GM11168 (cell line): ENCODE data around the gene DNMT3L.

Experiments used
- in situ Hi-C: fragments of 300-500 bp; cut with MboI; formaldehyde crosslinking; loops from one replicate; pipeline ENCODE4 v1.12.0; 2022; ENCODE audit warnings: low sequenced_read_pairs; ENCODE audit not compliant: unreplicated experiment

Gene DNMT3L

DNA sequence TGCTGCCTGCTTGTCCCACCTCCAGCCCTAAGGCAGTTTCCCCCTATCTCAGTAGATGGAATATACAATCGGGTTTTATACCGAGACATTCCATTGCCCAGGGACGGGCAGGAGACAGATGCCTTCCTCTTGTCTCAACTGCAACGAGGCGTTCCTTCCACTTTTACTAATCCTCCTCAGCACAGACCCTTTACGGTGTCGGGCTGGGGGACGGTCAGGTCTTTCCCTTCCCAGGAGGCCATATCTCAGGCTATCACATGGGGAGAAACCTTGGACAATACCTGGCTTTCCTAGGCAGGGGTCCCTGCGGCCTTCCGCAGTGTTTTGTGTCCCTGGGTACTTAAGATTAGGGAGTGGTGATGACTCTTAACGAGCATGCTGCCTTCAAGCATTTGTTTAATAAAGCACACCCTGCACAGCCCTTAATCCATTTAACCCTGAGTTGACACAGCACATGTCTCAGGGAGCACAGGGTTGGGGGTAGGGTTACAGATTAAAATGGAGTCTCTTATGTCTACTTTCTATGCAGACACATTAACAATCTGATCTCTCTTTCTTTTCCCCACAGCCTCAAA, 21.6 kb upstream of the DNMT3L start:
- in situ Hi-C loops: loop anchor here (25.0 kb wide), 1 partner anchor 146 kb away; the partner anchor contains the start of gene GATD3

DNA sequence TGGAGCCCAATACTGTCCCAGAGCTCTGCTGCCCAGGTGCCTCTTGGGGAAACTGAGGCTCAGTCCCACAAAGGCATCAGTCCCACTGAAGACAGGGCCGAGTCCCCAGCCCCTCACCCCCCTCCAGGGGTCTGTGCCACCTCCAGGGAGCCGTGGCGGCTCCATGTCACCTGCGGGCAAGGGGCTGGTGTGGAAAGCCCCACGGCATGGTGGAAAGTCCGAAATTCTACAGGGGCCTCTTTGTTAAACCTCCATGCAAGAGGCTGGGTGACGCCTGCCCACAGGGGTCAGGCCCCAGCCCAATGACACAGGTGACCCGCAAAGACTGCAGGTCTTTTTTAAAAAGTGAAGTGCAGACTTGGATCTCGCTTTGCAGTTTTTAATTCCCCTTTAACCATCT, 20.7 kb upstream of the DNMT3L start:
- in situ Hi-C loops: loop anchor here (25.0 kb wide), 1 partner anchor 145 kb away; the partner anchor contains the start of gene GATD3

DNA sequence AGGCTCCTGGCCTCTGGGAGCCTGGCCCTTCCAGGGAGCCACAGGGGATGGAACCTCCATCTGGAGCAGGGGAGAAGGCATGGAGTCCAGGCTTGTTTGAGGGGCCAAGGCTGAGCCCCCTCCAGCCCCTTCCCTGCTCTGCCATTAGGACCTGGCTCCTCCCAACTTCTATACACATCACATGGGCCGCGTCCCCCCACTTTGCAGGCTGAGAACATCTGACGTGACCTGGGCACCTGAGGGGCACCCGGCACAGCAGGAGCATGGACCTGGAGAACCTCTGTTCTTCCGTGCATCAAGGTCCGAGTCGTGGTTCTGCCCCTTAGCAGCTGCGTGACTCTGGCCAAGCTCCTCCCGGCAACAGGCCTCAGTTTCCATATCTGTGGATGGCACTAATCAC, 20.1 kb upstream of the DNMT3L start:
- in situ Hi-C loops: loop anchor here (25.0 kb wide), 1 partner anchor 144 kb away; the partner anchor contains the start of gene GATD3

DNA sequence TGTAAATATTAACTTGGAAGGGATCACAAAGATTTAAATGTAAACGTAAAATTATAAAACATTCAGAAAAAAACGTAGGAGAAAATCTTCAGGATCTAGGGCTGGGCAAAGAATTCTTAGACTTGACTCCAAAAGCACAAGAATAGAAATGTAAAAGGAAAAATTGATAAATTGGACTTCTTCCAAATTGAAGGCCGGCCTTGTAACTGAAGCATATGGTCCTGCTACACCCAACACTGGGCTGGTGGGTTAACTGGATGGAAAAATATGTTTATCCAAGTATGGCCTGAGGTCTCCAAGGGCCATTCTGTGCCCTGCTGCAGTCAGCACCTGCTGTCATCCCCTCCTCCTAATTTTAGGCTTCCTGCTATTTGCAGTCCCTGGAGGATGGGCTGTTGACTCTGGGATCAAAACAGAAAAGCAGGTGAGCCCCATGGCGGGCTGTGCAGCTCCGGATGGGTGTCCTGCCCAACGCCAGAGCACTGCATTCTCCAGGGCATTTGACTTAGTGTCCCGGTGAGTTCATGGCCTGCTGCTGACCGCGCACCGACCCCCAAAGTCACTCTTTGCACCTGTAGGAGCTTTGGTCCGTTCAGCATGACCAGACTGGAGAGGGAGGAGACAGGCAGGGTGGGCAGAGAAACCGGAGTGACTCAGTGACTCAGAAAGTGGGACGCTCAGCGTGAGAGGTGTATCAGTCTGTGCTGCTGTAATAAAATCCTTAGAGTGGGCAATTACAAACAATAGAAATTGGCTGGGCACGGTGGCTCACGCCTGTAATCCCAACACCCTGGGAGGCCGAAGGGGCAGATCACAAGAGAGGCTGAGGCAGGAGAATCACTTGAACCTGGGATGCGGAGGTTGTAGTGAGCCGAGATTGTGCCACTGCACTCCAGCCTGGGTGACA, 17.9 kb upstream of the DNMT3L start:
- in situ Hi-C loops: loop anchor here (25.0 kb wide), 1 partner anchor 142 kb away; the partner anchor contains the start of gene GATD3

DNA sequence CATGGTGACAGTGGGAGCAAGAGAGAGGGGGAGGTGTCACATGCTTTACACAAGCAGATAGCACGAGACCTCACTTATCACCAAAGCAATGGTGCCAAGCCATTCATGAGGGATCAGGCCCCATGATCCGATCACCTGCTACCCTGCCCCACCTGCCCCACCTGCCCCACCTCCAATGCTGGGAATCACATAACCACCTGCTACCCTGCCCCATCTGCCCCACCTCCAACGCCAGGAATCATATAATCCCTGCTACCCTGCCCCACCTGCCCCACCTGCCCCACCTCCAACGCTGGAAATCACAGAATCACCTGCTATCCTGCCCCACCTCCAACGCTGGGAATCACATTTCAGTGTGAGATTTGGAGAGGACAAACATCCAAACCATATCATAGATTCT, 13.3 kb upstream of the DNMT3L start:
- in situ Hi-C loops: loop anchor here (25.0 kb wide), 1 partner anchor 138 kb away; the partner anchor contains the start of gene GATD3

DNA sequence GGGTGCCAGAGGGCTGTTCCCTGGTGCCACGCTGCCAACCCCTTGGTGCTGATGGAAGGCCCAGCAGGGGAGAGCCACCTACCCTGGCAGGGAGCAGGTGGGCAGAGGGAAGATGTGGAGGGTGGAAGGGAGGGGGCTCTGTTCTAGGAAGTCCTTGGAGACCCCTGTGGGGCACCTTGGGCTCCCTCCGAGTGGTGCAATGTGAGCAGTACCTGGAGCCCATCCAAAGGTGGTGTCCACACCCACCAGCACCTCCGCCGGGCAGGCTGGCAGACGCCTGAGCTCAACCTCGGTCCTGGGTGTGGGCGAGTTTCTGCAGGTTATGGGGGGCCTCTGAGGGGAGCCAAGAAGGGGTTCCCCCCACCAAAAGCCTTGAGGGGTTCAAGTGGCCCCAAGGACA, 11.3 kb upstream of the DNMT3L start:
- in situ Hi-C loops: no loop called here

DNA sequence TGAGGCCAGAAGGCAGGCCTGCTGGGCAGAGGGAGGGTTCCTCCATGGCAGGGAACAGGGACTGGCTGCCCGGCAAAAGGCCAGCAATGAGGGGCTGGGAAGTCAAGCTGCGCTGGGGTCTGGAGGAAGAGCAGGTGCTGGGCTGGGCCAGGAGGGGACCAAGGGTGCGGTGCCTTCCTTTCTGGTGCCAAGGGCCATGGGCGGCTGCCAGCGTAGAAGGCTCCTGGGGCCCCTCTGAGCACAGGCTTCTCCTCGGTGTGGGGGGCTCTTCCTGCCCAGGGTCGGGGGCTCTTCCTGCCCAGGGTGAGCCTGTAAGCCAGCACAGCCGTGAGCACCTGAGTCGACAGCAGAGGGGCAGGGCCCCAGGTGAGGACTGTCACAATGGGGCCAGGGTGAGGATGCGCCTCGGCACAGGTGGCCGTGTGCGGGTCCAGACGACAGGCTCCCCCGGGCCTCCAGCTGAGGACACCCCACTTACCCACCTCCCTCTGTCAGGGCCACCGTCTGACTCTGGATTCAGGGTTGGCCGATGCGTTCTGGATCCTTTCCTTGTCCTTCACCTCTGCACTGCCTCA, 10.7 kb upstream of the DNMT3L start:
- in situ Hi-C loops: no loop called here

DNA sequence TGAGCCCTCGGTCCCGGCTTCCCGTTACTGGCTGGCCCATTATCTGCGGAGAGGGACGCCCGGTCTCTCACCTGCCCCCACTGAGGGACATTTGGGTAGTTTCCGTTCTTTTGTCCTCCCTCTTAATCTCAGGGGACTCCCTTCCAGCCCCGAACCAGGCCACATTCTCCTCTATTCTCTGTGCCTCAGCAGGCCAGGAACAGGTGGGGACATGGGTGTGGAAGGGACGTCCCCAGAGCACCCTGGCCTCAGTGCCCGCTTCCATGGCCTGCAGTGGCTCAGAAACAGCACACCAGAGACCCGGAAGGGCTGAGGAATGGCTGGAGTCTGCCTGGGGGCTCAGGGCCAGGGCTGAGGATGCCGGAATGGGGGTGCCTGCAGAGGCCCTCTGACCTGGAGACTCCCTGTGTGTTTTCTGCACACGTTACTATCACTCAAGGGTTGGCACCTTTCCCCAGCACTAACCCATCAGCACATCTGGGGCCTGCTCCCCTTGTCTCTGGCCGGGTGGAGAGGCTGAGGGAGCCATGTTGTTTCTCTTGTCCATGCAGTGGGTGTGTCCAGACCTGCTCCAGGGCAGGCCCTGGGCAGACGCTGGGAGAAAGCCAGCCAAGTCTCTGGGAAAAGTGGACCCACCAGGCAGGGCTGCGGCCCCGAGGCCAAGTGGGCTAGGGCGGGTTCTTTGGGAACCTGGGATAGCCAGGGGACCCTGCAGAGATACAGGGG, 10.0 kb upstream of the DNMT3L start:
- in situ Hi-C loops: no loop called here

DNA sequence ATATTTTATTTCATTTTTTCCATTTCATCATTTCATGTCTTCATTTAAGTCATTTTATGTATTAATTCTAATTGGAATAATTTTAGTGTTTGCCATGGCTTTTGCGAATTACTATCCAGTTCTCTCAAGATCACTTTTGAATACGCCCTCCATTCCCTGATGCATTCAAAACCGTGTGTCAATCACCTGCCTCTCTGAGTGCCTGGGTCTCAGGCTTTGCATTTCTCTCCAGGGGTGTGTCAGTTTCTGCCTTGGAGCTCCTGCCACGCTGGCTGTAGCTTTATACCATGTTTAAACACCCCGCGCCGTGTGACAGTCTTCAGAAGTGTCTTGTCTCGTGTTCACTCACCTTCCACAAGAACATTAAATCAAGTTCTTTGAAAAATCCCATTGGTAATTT, 7.4 kb upstream of the DNMT3L start:
- in situ Hi-C loops: no loop called here

DNA sequence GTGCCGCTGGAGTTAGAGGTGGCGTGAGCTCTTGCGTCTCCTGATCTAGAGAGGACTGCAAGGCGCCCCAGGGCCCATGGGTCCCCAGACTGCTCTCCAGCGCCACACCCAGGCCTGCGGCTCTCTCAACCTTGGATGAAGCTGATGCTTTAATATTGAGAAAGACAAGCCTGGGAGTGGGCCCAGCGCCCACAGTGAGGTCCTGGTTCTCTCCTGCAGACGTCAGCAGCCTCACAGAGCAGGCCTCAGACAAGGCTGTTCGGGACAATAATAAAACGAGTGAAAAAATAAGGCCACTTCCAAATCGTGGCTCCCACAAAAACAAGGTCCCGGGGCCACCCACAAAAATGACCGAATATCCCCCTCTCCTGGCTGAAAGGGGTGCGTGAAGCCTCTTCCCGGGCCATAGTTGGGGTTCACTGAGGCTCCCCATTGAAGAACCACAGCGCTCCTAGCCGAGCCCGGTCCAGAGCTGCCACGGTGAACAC, 6.0 kb upstream of the DNMT3L start:
- in situ Hi-C loops: no loop called here

DNA sequence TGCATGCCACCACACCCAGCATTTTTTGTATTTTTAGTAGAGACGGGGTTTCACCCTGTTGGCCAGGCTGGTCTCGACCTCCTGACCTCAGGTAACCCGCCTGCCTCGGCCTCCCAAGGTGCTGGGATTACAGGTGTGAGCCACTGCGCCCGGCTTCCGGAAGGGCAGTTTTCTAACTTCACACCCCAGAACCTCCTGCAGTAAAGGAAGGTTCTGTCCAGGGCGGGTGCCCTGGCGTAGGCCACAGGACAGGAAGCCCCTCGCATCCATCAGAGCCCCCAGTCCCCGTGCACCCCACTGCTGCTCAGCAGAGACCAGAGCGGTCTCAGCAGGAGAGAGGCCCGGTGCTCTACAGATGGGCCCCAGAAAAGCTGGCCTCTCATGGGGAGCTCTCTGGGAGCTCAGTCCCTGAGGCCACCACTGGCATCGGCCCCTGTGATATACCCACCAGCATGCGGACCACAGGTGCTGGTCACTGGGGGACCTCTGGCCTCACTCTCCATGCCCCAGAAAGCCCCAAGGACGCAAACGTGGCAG, 4.1 kb upstream of the DNMT3L start:
- in situ Hi-C loops: no loop called here

DNA sequence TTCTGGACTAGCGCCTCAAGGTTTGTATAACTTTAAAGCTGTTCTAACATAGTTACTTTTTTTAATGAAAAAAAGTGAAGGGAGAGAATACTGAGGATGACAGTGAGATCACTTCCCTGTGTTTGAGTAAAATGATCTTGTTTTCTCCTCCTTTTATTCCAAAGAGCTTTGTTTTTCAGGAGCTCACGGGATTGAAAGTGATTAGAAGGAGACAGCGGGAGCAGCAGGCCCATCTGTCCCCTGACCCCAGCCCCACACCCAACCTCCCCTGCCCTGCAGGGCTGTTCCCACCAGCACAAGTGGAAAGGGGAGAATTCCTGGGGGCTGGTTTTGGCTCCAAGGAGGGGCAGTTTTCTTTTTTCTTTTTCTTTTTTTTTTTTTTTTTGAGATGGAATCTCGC, 2.1 kb upstream of the DNMT3L start:
- in situ Hi-C loops: no loop called here

DNA sequence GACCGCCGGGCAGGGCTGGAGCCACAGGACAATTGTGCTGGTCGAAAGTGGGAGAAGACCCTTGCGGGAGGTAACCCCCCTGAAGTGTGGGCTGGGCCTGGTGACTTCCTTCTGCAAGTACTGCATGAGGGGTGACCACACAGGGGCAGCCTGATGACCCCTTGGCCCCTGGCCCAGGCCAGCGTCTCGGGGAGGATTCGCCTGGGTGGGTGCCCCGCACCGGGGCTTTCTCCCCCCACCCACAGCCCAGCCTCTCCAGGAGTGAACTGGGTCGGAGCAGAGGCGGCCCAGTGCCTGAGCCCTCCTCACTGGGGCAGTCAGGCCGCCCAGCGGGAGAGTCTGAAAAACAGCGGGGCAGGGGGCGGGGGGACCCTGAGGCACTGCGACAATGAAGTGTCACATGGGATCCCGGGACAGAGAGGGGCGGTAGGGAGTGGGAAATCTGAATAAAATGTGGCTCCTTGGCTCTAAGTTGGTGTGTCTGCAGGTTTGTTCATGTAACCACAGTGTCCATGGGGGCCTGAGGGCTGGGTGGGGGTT, 1.6 kb upstream of the DNMT3L start:
- in situ Hi-C loops: no loop called here

DNA sequence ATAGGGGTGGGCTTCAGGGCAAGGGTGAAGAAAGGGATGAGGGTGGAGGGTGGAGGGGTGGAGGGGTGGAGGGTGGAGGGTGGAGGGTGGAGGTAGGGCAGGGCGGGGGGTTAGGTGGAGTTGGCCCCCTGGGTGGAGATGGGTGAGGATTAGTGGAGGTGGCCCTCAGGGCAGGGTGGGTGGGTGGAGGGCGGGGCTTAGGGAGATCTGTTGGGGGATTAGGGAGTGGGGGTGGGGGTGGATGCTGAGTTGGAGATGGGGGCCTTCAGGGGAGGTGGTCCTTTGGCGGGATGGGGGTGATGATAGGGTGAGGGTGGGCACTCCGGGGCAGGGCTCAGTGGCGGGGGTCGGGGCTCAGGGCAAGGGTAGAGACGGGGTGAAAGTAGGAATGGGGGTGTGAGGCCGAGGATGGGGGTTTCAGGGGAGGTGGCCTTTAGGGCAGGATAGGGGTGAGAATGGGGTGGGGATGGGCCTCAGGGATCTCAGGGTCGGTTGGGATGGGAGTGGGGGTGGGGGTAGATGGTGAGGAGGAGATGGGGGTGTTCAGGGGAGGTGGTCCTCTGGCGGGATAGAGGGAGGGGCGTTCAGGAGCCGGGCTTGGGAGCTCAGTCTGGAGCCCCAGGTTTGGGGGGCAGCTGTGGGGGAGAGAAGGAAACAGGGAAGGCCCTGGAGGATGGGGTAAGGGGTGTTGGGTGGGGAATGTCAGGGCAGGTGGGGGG, 800 bp upstream of the DNMT3L start:
- in situ Hi-C loops: no loop called here

DNA sequence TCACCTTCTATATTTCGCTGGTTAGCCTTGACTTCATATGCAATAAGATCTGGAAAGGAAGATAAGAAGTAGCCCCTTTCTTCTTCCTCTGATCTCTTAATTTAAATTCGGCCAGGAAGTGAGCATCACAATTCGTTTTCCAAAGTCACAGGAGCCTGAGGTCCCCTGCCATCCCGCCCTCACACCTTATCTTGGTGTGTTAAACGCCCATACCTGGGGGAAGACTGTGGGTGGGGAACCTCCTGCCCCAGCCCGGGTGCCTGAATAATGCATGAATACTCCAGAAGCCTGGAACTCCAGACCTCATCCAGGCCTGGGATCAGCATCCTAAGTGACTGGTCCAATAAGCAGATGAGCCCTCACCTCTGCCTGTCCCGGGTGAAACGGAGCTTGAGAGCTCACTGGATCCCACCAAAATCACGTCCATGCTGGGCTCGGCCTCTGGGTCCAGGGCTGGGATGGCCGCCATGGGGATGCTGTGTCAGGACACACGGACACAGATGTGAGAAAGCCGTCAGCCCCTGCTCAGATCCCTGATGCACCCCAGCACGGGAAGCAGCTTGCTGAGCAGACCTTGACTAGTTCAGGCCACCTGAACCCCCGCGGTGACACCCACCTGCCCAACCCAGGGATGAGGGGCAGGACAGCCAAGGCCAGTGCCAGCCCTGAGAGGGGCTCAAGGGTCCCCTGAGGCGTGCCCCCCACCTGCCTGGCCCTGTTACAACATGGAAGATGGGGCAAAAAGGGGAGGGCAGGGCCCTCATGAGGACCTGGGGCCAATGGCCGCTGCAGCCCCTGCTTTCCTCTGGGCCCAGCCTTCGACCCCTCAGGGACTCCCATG, 686 bp downstream of the DNMT3L start:
- in situ Hi-C loops: no loop called here

DNA sequence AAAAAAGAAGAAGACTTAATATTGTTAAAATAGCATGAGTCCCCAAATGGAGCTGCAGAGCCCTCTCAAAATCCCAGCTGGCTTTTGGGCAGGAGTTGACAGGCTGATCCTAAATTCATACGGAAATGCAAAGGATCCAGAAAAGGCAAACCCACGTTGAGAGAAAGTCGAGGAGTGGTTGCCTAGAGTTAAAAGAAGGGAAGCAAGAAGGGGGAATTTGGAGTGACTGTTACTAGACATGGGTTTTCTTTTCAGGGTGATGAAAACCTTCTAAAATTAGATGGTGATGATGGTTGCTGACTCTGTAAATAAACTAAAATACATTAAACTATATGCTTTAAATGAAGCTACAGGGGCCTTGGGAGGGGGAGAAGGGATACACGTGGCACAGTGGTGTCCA, 1.6 kb downstream of the DNMT3L start:
- in situ Hi-C loops: no loop called here

DNA sequence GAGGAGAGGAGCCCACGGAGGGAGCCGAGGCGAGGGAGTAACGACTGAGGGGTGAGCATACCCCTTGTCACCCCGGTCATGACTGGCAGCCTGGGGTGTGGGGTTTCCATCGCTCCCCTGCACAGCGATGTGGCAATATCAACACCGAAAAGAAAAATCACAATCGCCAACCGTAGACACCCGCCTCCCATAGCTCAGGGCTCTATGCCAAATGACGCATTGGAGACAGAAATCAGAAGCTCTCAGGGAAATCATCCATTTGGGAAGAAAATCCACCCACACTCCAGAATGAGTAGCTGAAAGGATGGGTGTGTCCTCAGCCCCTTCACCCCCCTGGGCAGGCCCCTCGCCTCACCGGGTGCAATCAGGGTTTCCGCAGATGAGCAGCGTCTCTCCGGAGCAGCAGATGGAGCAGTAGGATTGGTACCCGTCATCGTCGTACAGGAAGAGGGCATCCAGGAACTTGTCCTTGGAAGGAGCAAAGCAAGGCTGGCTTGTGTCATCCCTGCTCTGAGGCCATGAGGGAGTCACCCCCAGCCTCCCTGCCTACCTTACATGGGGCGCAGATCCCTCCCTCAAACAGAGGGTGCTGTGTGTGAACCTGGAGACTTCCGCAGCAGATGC, 2.5 kb downstream of the DNMT3L start:
- in situ Hi-C loops: no loop called here
